ENCODE data around the gene SUGCT. TPM values are rescaled to one million over a fixed set of nuclear protein-coding genes. Genes with fewer than 3 reads are reported as not detected.
A peak's percentile ranks its signal among the peaks of the same experiment; 100 is the strongest.
"Not testable (repeated sequence)": the region's sequence is repeated elsewhere in the genome, so short reads cannot be mapped to it uniquely, and the experiment has no call there.

Gene SUGCT
- total RNA-seq, 2 experiments from 2014 or later = 0.44 to 0.57 TPM

GRCh38 chr7:40583667-40584444 is 449.1 kb downstream of the SUGCT start:
- POLR2A ChIA-PET = no interaction called here
- Mint-ChIP-seq H3K4me3 (no peak overlapping the region), H3K36me3 (no peaks in the 10 kb centered on the region), H3K9me3 (no peaks in the 10 kb centered on the region), H3K27me3 (no peaks in the 10 kb centered on the region), H3K27ac (no peak overlapping the region), H3K4me1 (peaks cover 5% of the 10 kb centered on the region)
- DNase-seq = no peak
- no peak for ATAC-seq (ENCODE audit: low read depth)

DNA sequence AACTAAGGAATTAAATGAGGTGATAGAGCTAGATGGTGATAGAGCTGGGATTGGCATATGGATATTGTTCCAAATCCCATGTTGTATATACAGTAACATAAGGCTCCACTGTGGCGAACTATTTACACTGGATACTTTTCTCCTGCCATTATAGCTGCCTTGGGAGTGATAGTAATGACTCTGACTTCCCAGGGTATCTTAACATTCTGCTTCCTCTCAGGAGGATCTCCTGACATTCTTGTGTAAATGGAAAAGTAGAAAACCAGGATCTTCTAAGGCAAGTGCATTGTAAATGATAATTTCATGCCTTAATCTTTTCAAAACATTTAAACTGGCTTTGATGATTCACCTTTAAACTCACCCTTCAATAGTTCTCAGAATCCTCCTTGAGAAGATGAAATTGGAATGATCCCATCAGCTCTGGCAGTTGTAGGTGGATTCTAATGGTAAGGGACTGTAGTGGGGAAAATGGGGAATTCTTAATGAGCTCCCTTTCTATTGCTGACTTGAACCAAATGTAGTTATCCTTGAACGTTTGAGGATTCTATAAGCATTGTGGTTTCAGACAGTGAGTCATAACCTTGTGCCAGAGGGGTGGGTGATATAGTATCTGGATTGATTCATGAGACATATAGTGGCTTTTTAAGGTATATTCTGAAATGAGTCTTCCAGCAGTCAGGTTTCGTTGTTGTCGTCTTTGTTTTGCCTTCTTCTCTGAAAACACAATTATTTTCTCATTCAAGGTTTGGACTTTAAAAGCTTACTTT is 450.0 kb downstream of the SUGCT start:
- Mint-ChIP-seq H3K36me3 (no peaks in the 10 kb centered on the region), H3K27ac (no peak overlapping the region), H3K9me3 (no peaks in the 10 kb centered on the region), H3K27me3 (no peaks in the 10 kb centered on the region), H3K4me3 (no peak overlapping the region), H3K4me1 (no peaks in the 10 kb centered on the region)
- DNase-seq = no peak
- POLR2A ChIA-PET = no interaction called here
- ATAC-seq (ENCODE audit: low read depth) = no peak

DNA sequence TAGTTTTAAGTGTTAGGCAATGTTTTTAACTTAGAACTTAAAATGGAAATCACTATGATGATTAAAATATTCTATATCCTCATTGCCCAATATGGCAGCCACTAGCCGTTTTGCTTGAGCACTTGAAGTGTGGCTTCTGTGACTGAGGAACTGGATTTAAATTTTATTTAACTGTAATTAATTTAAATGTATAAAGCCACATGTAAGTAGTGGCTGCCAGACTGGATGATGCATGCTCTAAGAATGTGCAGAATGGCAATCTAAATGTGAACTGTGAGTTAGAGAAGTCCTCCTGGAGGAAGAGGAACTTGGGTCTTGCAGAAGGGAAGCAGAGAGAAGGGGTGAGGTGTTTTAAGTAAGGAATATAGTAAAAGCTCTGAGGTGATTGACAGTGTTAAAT is 451.4 kb downstream of the SUGCT start:
- ATAC-seq (ENCODE audit: low read depth) = no peak
- Mint-ChIP-seq H3K27ac (no peak overlapping the region), H3K4me3 (no peak overlapping the region), H3K36me3 (no peaks in the 10 kb centered on the region), H3K4me1 (no peaks in the 10 kb centered on the region), H3K27me3 (no peaks in the 10 kb centered on the region), H3K9me3 (no peaks in the 10 kb centered on the region)
- no peak for DNase-seq
- POLR2A ChIA-PET = no interaction called here

- Mint-ChIP-seq H3K4me3 (no peak overlapping the region), H3K36me3 (no peaks in the 10 kb centered on the region), H3K27ac (no peak overlapping the region), H3K4me1 (no peaks in the 10 kb centered on the region), H3K27me3 (no peaks in the 10 kb centered on the region), H3K9me3 (no peaks in the 10 kb centered on the region)
- no peak for DNase-seq
- ATAC-seq (ENCODE audit: low read depth) = no peak
- POLR2A ChIA-PET = no interaction called here
Measured at GRCh38 chr7:40587419-40587818, 452.6 kb downstream of the SUGCT start.

GRCh38 chr7:40595129-40595528 is 460.3 kb downstream of the SUGCT start:
- no peak for DNase-seq
- Mint-ChIP-seq H3K4me3 (no peak overlapping the region), H3K27me3 (peaks cover 15% of the 10 kb centered on the region), H3K9me3 (no peaks in the 10 kb centered on the region), H3K4me1 (peaks cover 9% of the 10 kb centered on the region), H3K27ac (no peak overlapping the region), H3K36me3 (no peaks in the 10 kb centered on the region)
- no peak for ATAC-seq (ENCODE audit: low read depth)
- POLR2A ChIA-PET = no interaction called here

DNA sequence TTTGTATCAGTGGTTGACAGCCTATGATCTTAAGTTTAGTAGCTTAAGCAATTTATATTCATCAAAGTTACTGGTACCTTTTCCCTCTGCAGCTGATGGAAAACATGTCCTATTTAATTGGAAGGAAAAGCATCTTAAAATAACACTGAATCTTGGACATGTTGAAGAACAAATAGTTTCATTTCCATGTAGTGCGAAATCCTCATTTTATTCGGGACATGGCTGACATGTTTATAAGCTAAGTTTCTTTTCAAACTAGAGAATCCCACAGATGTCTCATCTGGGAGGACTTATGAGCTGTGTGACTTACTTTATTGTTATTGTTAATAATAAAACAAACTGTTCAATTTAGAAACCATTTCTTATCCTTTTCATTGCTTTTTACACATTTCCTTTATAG is 461.0 kb downstream of the SUGCT start:
- DNase-seq = no peak
- no peaks in the 10 kb centered on the region for H3K36me3 Mint-ChIP-seq
- H3K9me3 Mint-ChIP-seq = no peaks in the 10 kb centered on the region
- POLR2A ChIA-PET = interaction anchor here (0.6 kb wide), 2 partner anchors 407 to 1614 kb away, joined by 3 to 4 read pairs; no protein-coding TSS in a partner anchor
- H3K27me3 Mint-ChIP-seq = peaks cover 17% of the 10 kb centered on the region
- H3K27ac Mint-ChIP-seq = no peak overlapping the region
- no peak for ATAC-seq (ENCODE audit: low read depth)
- H3K4me1 Mint-ChIP-seq = peaks cover 10% of the 10 kb centered on the region
- no peak overlapping the region for H3K4me3 Mint-ChIP-seq

DNA sequence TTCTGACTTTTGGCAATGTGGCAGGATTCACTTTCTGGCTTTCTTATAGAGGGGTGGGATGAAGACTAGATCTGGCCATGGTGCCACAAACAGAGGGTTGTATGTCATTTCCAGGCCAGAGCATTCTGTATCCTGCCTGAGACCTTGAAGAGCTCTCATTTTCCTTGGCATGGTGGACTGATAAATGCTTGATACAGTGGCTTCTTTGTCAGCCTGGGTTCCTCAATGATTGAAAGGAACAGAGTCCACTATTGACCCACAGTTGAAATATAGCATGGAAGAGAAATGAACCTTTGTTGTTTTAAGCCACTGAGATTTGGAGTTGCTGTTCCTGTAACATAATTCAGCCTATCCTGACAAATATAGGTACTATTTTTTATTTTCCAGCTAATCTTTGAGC is 462.7 kb downstream of the SUGCT start:
- POLR2A ChIA-PET = no interaction called here
- peaks cover 11% of the 10 kb centered on the region for H3K4me1 Mint-ChIP-seq

DNA sequence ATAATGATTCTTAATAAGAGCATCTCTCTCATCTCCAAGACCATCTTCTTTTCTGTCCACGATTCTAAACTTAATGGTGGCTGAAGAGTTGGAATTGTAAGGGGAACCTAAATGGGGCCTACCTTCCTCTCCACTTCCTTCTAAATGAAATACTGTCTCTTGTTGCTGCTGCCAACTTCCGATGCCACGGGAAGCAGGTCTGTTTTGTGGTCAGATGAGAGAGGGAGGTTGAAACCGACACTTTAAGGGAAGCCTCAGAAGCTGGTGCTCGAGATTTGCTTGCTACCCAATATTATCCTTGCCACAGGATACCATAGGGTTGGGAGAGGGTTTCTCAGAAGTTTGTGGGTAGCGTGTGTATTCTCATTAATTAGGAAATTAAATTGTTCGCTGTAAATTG is 464.1 kb downstream of the SUGCT start:
- peaks cover 11% of the 10 kb centered on the region for H3K4me1 Mint-ChIP-seq
- peak; percentile 39 for ATAC-seq (ENCODE audit: low read depth)
- peaks cover 22% of the 10 kb centered on the region for H3K27me3 Mint-ChIP-seq
- no peak overlapping the region for H3K27ac Mint-ChIP-seq
- DNase-seq = no peak
- peak overlapping the region; percentile 41 for H3K4me3 Mint-ChIP-seq
- POLR2A ChIA-PET = no interaction called here
- no peaks in the 10 kb centered on the region for H3K36me3 Mint-ChIP-seq
- no peaks in the 10 kb centered on the region for H3K9me3 Mint-ChIP-seq

More for the DNA sequence above, 462.7 kb downstream of the SUGCT start:
- H3K27me3 Mint-ChIP-seq = peaks cover 19% of the 10 kb centered on the region
- H3K4me3 Mint-ChIP-seq = no peak overlapping the region
- ATAC-seq (ENCODE audit: low read depth) (no peak), DNase-seq (no peak)
- no peak overlapping the region for H3K27ac Mint-ChIP-seq
- H3K36me3 Mint-ChIP-seq = no peaks in the 10 kb centered on the region
- H3K9me3 Mint-ChIP-seq = no peaks in the 10 kb centered on the region

DNA sequence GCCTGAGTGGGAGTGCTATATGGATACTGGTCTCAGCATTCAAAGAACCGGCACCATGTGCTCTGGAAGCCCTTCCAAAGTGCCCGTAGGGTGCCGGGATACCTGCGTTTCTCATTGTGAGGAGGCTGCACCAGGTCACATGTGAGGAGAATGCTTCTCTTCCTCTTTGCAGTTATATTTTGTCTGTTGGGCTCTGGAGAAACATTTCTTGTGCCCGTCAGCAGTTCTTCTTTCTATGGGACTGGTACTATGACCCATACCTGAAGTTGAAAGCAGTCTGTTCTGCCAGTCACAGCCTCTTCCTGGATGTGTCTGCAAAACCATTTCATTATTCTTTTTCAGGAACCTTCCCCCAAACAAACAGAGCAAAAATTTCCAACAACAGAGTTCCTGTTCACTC is 465.0 kb downstream of the SUGCT start:
- no peak overlapping the region for H3K27ac Mint-ChIP-seq
- peaks cover 22% of the 10 kb centered on the region for H3K27me3 Mint-ChIP-seq
- ATAC-seq (ENCODE audit: low read depth) = no peak
- no peaks in the 10 kb centered on the region for H3K9me3 Mint-ChIP-seq
- H3K4me1 Mint-ChIP-seq = peaks cover 11% of the 10 kb centered on the region
- POLR2A ChIA-PET = no interaction called here
- no peak overlapping the region for H3K4me3 Mint-ChIP-seq
- DNase-seq = no peak
- H3K36me3 Mint-ChIP-seq = no peaks in the 10 kb centered on the region

- H3K27ac Mint-ChIP-seq; DNase-seq; H3K4me3 Mint-ChIP-seq; POLR2A ChIA-PET; ATAC-seq (ENCODE audit: low read depth); H3K9me3 Mint-ChIP-seq; H3K36me3 Mint-ChIP-seq: not testable (repeated sequence)
- Mint-ChIP-seq H3K4me1 (peaks cover 20% of the 10 kb centered on the region), H3K27me3 (peaks cover 24% of the 10 kb centered on the region)
Measured at GRCh38 chr7:40602351-40602750, 467.5 kb downstream of the SUGCT start.

DNA sequence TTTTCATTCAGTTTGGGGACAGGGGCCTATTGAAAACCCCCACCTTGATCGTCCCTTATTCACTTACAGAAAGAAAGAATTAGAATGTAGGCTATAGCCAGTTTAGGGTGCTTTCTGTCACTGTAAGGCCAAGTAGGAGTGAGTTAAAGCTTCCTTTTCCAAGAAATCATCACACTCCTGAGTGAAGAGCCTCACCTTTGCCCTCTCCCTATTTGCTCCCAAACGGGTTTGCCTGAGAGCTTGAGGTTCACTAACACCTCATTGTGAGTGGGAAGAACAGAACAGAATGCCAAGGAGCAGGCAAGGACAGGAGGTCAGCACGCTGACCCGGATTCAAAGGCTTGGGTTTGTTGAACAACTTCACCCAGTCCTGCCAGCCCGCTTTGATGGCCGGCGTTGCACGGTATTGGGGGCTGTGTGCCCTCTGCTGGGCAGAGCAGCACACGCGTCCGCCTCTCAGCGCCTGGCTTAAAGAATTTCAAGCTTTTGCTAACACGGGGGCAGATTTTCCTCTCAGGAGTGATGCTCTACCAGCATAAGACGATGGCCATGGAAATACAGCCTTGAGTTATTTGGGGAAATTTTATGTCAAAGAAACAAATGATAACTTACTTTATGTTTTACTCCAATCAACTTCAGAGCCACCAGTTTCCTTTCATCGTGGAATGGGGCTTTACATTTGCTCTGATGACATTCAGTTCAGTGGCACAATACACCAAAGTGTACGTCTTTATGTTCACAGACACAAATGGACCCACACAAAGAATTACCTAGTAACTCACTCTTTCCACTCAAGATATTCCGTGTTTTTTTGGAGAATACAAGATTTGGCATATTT is 470.0 kb downstream of the SUGCT start:
- DNase-seq = peak; percentile 52
- Mint-ChIP-seq H3K27me3 (peaks cover 13% of the 10 kb centered on the region), H3K36me3 (peaks cover 2% of the 10 kb centered on the region), H3K9me3 (no peaks in the 10 kb centered on the region), H3K4me1 (peaks cover 12% of the 10 kb centered on the region), H3K27ac (no peak overlapping the region), H3K4me3 (no peak overlapping the region)
- ATAC-seq (ENCODE audit: low read depth) = peak; percentile 80
- POLR2A ChIA-PET = interaction anchor here (1.1 kb wide), 1 partner anchor 373 kb away, joined by 3 read pairs; no protein-coding TSS in a partner anchor

DNA sequence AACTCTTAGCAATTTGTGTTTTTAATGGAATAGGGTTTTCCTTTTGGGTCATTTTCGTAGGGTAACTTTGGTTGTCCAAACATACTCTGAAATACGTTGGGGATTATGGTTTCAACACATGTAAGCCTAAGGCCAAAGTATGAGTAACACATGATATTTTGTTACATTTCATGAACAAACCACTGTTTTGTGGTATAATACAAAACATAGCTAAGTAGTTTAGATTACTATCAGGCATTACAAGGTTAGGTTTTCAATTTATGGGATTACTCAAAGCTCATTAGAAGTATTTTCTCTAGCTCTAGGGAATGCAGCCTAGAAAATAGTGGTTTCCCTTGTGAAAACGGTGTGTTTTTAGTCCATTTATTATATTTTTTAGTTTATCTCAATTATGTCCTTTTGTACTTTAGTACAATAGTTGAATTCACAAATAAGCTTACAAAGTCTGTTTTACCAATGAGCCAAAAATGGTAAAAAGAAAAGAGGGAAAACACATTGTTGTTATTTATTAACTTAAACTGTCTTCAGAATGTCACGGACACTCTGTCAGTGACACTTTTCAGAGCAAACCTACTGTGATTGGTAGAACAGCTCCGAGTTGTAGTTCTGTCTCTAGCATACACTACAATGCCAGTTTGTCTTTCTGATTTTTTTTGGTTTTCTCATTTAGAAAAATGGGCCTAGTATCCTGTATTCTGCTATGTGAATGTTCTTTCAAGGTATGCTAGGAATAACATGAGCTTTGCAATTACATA is 473.7 kb downstream of the SUGCT start:
- peaks cover 9% of the 10 kb centered on the region for H3K4me1 Mint-ChIP-seq
- H3K9me3 Mint-ChIP-seq = no peaks in the 10 kb centered on the region
- peaks cover 6% of the 10 kb centered on the region for H3K27me3 Mint-ChIP-seq
- H3K4me3 Mint-ChIP-seq = no peak overlapping the region
- POLR2A ChIA-PET = no interaction called here
- ATAC-seq (ENCODE audit: low read depth) (no peak), DNase-seq (no peak)
- no peak overlapping the region for H3K27ac Mint-ChIP-seq
- peaks cover 2% of the 10 kb centered on the region for H3K36me3 Mint-ChIP-seq

DNA sequence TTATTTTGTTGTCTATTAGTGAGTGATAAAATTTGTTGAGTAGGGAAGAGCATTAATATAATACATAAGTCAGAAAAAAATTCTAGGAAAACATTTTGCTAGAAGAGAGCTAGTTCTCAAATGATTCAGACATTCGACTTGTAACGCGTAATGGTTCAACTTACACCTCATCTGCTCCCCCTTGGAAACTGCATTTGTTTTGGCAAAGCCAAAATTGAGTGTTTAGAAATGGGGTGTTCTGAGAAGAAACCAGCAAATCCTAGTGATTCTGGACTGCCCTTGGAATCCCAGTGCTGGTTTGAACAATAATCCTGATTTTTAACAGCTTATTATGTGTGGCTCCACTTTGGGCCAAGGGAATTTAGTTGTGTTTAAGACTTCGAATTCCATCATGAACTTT is 475.7 kb downstream of the SUGCT start:
- Mint-ChIP-seq H3K4me3 (no peak overlapping the region), H3K4me1 (peaks cover 8% of the 10 kb centered on the region), H3K9me3 (no peaks in the 10 kb centered on the region), H3K27ac (no peak overlapping the region), H3K27me3 (peaks cover 6% of the 10 kb centered on the region), H3K36me3 (peaks cover 2% of the 10 kb centered on the region)
- no peak for ATAC-seq (ENCODE audit: low read depth)
- DNase-seq = no peak
- POLR2A ChIA-PET = no interaction called here

Data from activated naive CD8-positive, alpha-beta T cell treated with anti-CD3 and anti-CD28 coated beads, Interleukin-2, amount 10 ng/mL, durations not matched to agents 7 days and 5 days (primary cell).